B cell (primary cell): Measurements from ENCODE around the gene KRTAP12-4. TPM values are rescaled to one million over a fixed set of nuclear protein-coding genes. Genes with fewer than 3 reads are reported as not detected.

Experiments used
- ATAC-seq: fragments of 200-7000 bp; cut with Tn5 transposase; one replicate; pipeline ENCODE4 v1.10.0; 2021; ENCODE audit warnings: low read depth, mild to moderate bottlenecking, moderate number of reproducible peaks, moderate library complexity
- CTCF ChIA-PET: fragments of 350-600 bp; sonication (Branson Sonifier 250); formaldehyde crosslinking; loops from one replicate; lab custom pipeline; 2021; ENCODE audit warnings: antibody characterized with exemption, inconsistent platforms; lab: Charles Lee
- POLR2A ChIA-PET: fragments of 350-600 bp; sonication (Branson Sonifier 250); formaldehyde crosslinking; loops from one replicate; lab custom pipeline; 2021; ENCODE audit warnings: antibody characterized with exemption; lab: Charles Lee
- DNase-seq: peaks from one replicate; pipeline ENCODE4 v3.0.0; 2013
- H2AFZ ChIP-seq: 2 replicates; pipeline ENCODE4 v1.6.1; 2012; ENCODE audit warnings: mild to moderate bottlenecking, low read depth, low read length; ENCODE audit not compliant: insufficient read depth, poor library complexity, severe bottlenecking
- H3K27ac ChIP-seq, 2 donors: 1 replicate in 1 of 2; 2 replicates in 1 of 2; pipeline ENCODE4 v1.5.1; 2012 to 2013; ENCODE audit warnings: low read length in 2 of 2, mild to moderate bottlenecking in 2 of 2, moderate library complexity in 1 of 2
- H3K27me3 ChIP-seq, 4 experiments: fragments of 200-600 bp in 1 of 4; sonication (generic) in 1 of 4; replicated peaks in 1 of 4; 1 replicate in 2 of 4; 2 replicates in 2 of 4; pipeline versions ENCODE4 v1.6.1 to v1.7.0; 2013 to 2016; ENCODE audit warnings: low read length in 3 of 4, mild to moderate bottlenecking in 2 of 4, mixed read lengths in 1 of 4, moderate library complexity in 1 of 4; ENCODE audit not compliant: insufficient read depth in 4 of 4, control insufficient read depth in 3 of 4; ENCODE audit errors: control extremely low read depth in 1 of 4
- H3K36me3 ChIP-seq, 2 experiments: replicated peaks in 1 of 2; 1 replicate in 1 of 2; 2 replicates in 1 of 2; pipeline versions ENCODE4 v1.6.1 to v1.7.1; 2013; ENCODE audit warnings: low read length in 1 of 2; ENCODE audit not compliant: insufficient read depth in 2 of 2, control insufficient read depth in 1 of 2; ENCODE audit errors: control extremely low read depth in 1 of 2, extremely low read depth in 1 of 2
- H3K4me1 ChIP-seq, 2 donors: fragments of 200-600 bp in 1 of 2; sonication (generic) in 1 of 2; 1 replicate in 1 of 2; 2 replicates in 1 of 2; pipeline versions ENCODE4 v1.5.1 to v1.6.1; 2013 to 2017; ENCODE audit warnings: low read length in 2 of 2; ENCODE audit not compliant: control insufficient read depth in 2 of 2, insufficient read depth in 2 of 2
- H3K4me2 ChIP-seq: replicated peaks from 2 replicates; pipeline ENCODE3; 2012; ENCODE audit warnings: mild to moderate bottlenecking, low read depth, low read length; ENCODE audit not compliant: poor library complexity, severe bottlenecking
- H3K4me3 ChIP-seq, 5 experiments: fragments of 200-600 bp in 1 of 5; sonication (generic) in 1 of 5; 1 replicate in 3 of 5; 2 replicates in 2 of 5; pipeline versions ENCODE4 v1.5.1 to v1.7.0; 2011 to 2016; ENCODE audit warnings: low read length in 4 of 5, mild to moderate bottlenecking in 4 of 5, low read depth in 2 of 5, control low read depth in 1 of 5, moderate library complexity in 1 of 5; ENCODE audit not compliant: insufficient read depth in 1 of 5; ENCODE audit errors: control extremely low read depth in 1 of 5, extremely low read depth in 1 of 5
- H3K79me2 ChIP-seq: fragments of 200-600 bp; sonication (generic); one replicate; pipeline ENCODE4 v1.6.0; 2016; ENCODE audit warnings: low read length; ENCODE audit not compliant: control insufficient read depth, insufficient read depth
- H3K9ac ChIP-seq: fragments of 200-600 bp; sonication (generic); 2 replicates; pipeline ENCODE4 v1.6.1; 2017; ENCODE audit warnings: mild to moderate bottlenecking, low read length, moderate library complexity
- H3K9me3 ChIP-seq, 3 donors: one replicate each; pipeline versions ENCODE4 v1.6.1 to v1.7.1; 2013; ENCODE audit warnings: low read length in 2 of 3; ENCODE audit not compliant: control insufficient read depth in 2 of 3, insufficient read depth in 1 of 3; ENCODE audit errors: control extremely low read depth in 1 of 3
- H4K20me1 ChIP-seq: 2 replicates; pipeline ENCODE4 v1.6.0; 2012; ENCODE audit warnings: mild to moderate bottlenecking, low read length; ENCODE audit not compliant: insufficient read depth, control insufficient read depth, poor library complexity, severe bottlenecking
- H3K27ac Mint-ChIP-seq: one replicate; pipeline ENCODE4 v1.8.0; 2021; ENCODE audit warnings: mixed read lengths
- H3K27me3 Mint-ChIP-seq: one replicate; pipeline ENCODE4 v1.8.0; 2021; ENCODE audit warnings: mixed read lengths
- H3K4me1 Mint-ChIP-seq: one replicate; pipeline ENCODE4 v1.8.0; 2021; ENCODE audit warnings: mixed read lengths
- H3K4me3 Mint-ChIP-seq: one replicate; pipeline ENCODE4 v1.8.0; 2021; ENCODE audit warnings: mixed read lengths
- H3K9me3 Mint-ChIP-seq: one replicate; pipeline ENCODE4 v1.8.0; 2022; ENCODE audit warnings: mixed read lengths; ENCODE audit not compliant: insufficient read depth
- CTCF ChIP-seq: fragments of 200-600 bp; IDR thresholded peaks from one replicate; pipeline ENCODE4 v1.8.0; 2022; ENCODE audit warnings: antibody characterized with exemption, mild to moderate bottlenecking
- EZH2 ChIP-seq: IDR thresholded peaks from 2 replicates; pipeline ENCODE4 v1.6.1; 2012; ENCODE audit warnings: borderline replicate concordance, low read depth, mild to moderate bottlenecking, moderate library complexity, low read length; ENCODE audit not compliant: insufficient read depth, poor library complexity, severe bottlenecking
- WGBS: methylation state at CpG from one replicate; pipeline ENCODE4 v1.1.5; 2013; ENCODE audit warnings: missing lambda C conversion rate; ENCODE audit not compliant: insufficient coverage; 5-methylcytosine and 5-hydroxymethylcytosine counted together
- intact Hi-C: fragments of 100-400 bp; cut with micrococcal nuclease; formaldehyde crosslinking; loops from one replicate; pipeline ENCODE4 v1.10.0; 2022
- polyA plus RNA-seq: library from polyadenylated mRNA; depleted of rRNA; stranded (reverse); fragments of >200 nt; gene quantifications from 2 replicates; pipeline ENCODE4 v1.2.3, GENCODE V29; 2012
- total RNA-seq, 2 donors: library from RNA; stranded (reverse); fragments of 120-200 nt in 1 of 2; gene quantifications; 1 replicate in 1 of 2; 2 replicates in 1 of 2; pipeline versions ENCODE4 v1.2.3 to v1.2.4, GENCODE V29; 2013 to 2022

Gene KRTAP12-4
- total and polyA plus RNA-seq, 2 donors (not counting 1 experiment from before 2014, with no cell fraction given) = not detected

- POLR2A ChIA-PET = no interaction called here
- peaks cover 12% of the 10 kb centered on the region for H3K9me3 Mint-ChIP-seq
- H3K9ac ChIP-seq = no peak overlapping the region
- no peaks in the 10 kb centered on the region for H3K36me3 ChIP-seq
- no peak overlapping the region for H3K27ac Mint-ChIP-seq
- DNase-seq (no peak), ATAC-seq (no peak)
- no peak overlapping the region for H2AFZ ChIP-seq
- H3K27ac ChIP-seq = no peak overlapping the region
- WGBS = 91% methylated on average over 10 of the region's 15 CpGs
- H3K79me2 ChIP-seq = no peaks in the 10 kb centered on the region
- H3K4me3 Mint-ChIP-seq = no peak overlapping the region
- intact Hi-C loops = no loop called here
- no peak overlapping the region for H3K4me3 ChIP-seq
- no peaks in the 10 kb centered on the region for H3K4me1 Mint-ChIP-seq
- no peaks in the 10 kb centered on the region for H3K4me1 ChIP-seq
- peaks cover 0 to 29% (median 18%) of the 10 kb centered on the region in 3 donors for H3K9me3 ChIP-seq
- peaks cover 29% of the 10 kb centered on the region for H3K27me3 Mint-ChIP-seq
- no peaks in the 10 kb centered on the region for H4K20me1 ChIP-seq
- H3K27me3 ChIP-seq = peaks cover 0 to 18% (median 0%) of the 10 kb centered on the region in 4 experiments
- TF ChIP-seq EZH2 = no peak
- no peak for TF ChIP-seq CTCF
- CTCF ChIA-PET = no interaction called here
- H3K4me2 ChIP-seq = no peak overlapping the region
Observed at GRCh38 chr21:44636209-44637017, 18.0 kb downstream of the KRTAP12-4 start.

GRCh38 chr21:44632067-44632466 lies 22.4 kb downstream of the KRTAP12-4 start:
- Histone ChIP-seq H4K20me1 (no peaks in the 10 kb centered on the region), H3K9ac (no peak overlapping the region), H2AFZ (no peak overlapping the region), H3K36me3 (no peaks in the 10 kb centered on the region), H3K27ac (no peak overlapping the region), H3K4me1 (peaks cover 2 to 3% of the 10 kb centered on the region in 2 donors), H3K27me3 (peaks cover 0 to 7% (median 0%) of the 10 kb centered on the region in 4 experiments), H3K9me3 (peaks cover 0 to 38% (median 22%) of the 10 kb centered on the region in 3 donors), H3K4me3 (no peak overlapping the region), H3K4me2 (no peak overlapping the region), H3K79me2 (no peaks in the 10 kb centered on the region)
- no peak overlapping the region for H3K27ac Mint-ChIP-seq
- POLR2A ChIA-PET = no interaction called here
- H3K9me3 Mint-ChIP-seq = peaks cover 19% of the 10 kb centered on the region
- intact Hi-C loops = no loop called here
- WGBS = no CpG with 5 or more reads among the region's 1 CpG
- CTCF ChIA-PET = no interaction called here
- ATAC-seq (no peak), DNase-seq (no peak)
- peaks cover 4% of the 10 kb centered on the region for H3K4me1 Mint-ChIP-seq
- TF ChIP-seq CTCF (no peak), EZH2 (no peak)
- peaks cover 21% of the 10 kb centered on the region for H3K27me3 Mint-ChIP-seq
- H3K4me3 Mint-ChIP-seq = no peak overlapping the region
